VCaP (cell line): ENCODE measurements around the gene SPATS2.

Experiments
- H3K27ac ChIP-seq: fragments of 450-650 bp; 2 replicates; pipeline ENCODE4 v1.5.1; 2017
- TF ChIP-seq, protein P1 (sequence below): fragments of 450-650 bp; conservative IDR thresholded peaks from 2 replicates; pipeline ENCODE4 v1.5.1; 2017; ENCODE audit warnings: mild to moderate bottlenecking, moderate library complexity

Gene SPATS2

DNA sequence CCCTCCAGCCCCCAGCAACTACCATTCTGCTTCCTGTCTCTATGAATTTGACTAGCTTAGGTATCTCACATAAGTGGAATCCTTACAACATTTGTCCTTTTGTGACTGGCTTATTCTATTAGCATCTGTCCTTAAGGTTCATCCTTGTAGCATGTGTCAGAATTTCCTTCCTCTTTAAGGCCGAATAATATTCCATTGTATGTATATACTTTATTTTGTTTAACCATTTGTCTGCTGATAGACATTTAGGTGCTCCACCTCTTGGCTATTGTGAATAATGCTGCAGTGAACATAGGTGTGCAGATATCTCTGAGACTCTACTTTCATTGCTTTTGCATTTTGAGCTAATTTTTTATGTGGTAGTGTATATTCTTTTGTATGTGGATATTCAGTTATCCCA, 75.7 kb downstream of the SPATS2 start:
- TF ChIP-seq, protein P1, sequence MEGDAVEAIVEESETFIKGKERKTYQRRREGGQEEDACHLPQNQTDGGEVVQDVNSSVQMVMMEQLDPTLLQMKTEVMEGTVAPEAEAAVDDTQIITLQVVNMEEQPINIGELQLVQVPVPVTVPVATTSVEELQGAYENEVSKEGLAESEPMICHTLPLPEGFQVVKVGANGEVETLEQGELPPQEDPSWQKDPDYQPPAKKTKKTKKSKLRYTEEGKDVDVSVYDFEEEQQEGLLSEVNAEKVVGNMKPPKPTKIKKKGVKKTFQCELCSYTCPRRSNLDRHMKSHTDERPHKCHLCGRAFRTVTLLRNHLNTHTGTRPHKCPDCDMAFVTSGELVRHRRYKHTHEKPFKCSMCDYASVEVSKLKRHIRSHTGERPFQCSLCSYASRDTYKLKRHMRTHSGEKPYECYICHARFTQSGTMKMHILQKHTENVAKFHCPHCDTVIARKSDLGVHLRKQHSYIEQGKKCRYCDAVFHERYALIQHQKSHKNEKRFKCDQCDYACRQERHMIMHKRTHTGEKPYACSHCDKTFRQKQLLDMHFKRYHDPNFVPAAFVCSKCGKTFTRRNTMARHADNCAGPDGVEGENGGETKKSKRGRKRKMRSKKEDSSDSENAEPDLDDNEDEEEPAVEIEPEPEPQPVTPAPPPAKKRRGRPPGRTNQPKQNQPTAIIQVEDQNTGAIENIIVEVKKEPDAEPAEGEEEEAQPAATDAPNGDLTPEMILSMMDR: no peak
- H3K27ac ChIP-seq: no peak overlapping the region

DNA sequence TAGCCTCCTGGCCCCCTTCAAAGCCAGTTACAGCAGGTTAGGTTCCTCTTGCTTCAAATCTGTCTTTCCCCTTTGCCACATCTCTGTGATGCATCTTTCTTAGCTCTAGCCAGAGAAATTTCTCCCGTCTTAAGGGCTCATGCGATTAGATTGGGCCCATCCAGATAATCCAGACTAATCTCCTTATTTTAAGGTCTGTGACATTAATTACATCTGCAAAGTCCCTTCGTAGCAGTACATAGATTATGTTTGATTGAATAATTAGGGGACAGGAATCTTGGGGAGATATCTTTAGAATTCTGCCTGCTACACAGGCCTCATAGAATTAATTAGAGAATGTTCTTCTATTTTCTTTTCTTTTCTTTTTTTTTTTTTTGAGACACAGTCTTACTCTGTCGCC, 79.3 kb downstream of the SPATS2 start:
- TF ChIP-seq, protein P1: no peak
- no peak overlapping the region for H3K27ac ChIP-seq

DNA sequence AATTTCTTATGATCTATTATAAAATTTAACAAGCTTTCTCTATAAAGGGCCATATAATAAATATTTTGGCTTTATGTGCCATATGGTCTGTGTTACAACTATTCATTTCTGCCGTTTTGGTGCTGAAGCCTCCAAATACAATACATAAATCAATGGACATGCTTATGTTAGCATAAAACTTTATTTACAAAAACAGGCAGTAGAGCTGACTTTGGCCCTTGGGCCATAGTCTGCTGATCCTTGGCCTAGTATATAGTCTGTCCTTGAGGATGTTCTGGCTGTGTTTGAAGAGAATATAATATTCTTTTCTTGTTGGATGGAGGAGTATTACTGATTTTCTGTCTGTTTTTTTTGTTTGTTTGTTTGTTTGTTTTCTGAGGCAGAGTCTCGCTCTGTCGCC, 81.6 kb downstream of the SPATS2 start:
- no peak overlapping the region for H3K27ac ChIP-seq
- TF ChIP-seq, protein P1: no peak

GRCh38 chr12:49451468-49452259, 84.4 kb downstream of the SPATS2 start:
- no peak overlapping the region for H3K27ac ChIP-seq
- TF ChIP-seq, protein P1: no peak

DNA sequence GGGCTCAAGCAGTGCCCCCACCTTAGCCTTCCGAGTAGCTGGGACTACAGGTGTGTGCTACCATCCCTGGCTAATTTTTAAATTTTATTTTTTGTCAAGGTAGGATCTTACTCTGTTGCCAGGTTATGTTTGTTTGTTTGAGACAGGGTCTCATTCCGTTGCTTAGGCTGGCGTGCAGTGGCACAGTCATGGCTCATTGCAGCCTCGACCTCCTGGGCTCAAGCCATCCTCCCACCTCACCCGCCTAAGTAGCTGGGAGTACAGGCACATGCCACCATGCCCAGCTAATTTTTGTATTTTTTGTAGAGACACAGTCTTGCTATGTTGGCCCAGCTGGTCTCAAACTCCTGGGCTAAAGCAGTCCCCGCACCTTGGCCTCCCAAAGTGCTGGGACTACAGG, 88.2 kb downstream of the SPATS2 start:
- no peak overlapping the region for H3K27ac ChIP-seq
- TF ChIP-seq, protein P1: no peak

DNA sequence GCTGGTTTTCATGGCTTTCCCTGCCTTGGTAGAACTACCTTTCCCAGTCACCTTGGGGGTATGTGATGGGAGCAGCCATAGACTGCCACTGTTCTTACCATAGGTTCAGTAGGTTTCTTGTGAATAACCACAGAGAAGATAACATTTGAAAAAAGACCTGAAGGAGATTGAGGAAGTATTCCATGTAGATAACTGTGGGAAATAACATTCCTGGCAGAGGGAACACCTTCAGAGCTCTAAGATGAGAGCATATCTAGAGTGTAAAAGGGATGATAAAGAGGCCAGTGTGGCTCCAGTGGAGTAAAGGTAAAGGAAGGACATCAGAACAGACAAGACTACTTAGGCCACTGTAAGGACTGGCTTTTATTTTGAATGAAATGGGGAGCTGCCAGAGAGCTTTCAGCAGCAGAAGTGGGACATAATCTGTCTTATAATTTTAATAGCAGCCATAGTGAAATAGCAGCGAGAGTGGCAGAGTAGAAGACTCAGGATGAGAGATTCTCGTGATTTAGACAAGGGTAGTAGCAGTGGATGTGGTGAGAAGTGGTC, 88.9 kb downstream of the SPATS2 start:
- no peak overlapping the region for H3K27ac ChIP-seq
- TF ChIP-seq, protein P1: no peak

GRCh38 chr12:49458816-49459215, 91.6 kb downstream of the SPATS2 start:
- peak overlapping the region; percentile 11; the same call in 1 of the 2 replicates for H3K27ac ChIP-seq
- TF ChIP-seq, protein P1: no peak
